SIG-M5 (cell line): ENCODE results near the gene RPS6KA5.
"Not testable (repeated sequence)": the region's sequence is repeated elsewhere in the genome, so short reads cannot be mapped to it uniquely, and the experiment has no call there.

Source experiments
- DNase-seq: peaks from one replicate; lab custom pipeline; 2025; lab: John Stamatoyannopoulos, UW

The RPS6KA5 gene

GRCh38 chr14:90985601-90986242, 74.7 kb downstream of the RPS6KA5 start:
- no peak for DNase-seq

GRCh38 chr14:90983560-90983959, 76.9 kb downstream of the RPS6KA5 start:
- DNase-seq = no peak

GRCh38 chr14:90981636-90982035, 78.8 kb downstream of the RPS6KA5 start:
- DNase-seq = no peak

GRCh38 chr14:90980636-90981035, 79.8 kb downstream of the RPS6KA5 start:
- not testable (repeated sequence) for DNase-seq

- DNase-seq = no peak
Observed at GRCh38 chr14:90979515-90979914, 80.9 kb downstream of the RPS6KA5 start.

DNA sequence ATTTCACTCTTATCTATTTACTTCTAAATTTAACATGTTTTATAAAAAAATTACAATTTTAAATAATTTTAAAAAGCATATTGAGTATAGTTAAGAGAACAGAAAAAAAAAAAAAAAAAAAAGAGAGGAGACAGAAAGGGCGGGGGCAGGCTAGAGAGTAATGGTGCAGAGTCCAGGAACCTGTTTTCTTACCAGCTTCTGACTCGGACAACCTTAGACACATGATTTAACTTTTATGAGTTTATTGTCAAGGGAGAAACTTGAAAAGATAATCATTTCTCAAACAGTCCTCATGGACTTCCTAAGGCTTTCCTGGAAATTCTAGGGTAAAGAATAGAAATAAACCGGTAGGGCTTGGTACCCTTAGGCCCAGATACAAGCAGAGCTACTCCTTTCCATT, 84.3 kb downstream of the RPS6KA5 start:
- DNase-seq = no peak

GRCh38 chr14:90971687-90972086, 88.8 kb downstream of the RPS6KA5 start:
- DNase-seq = no peak

DNA sequence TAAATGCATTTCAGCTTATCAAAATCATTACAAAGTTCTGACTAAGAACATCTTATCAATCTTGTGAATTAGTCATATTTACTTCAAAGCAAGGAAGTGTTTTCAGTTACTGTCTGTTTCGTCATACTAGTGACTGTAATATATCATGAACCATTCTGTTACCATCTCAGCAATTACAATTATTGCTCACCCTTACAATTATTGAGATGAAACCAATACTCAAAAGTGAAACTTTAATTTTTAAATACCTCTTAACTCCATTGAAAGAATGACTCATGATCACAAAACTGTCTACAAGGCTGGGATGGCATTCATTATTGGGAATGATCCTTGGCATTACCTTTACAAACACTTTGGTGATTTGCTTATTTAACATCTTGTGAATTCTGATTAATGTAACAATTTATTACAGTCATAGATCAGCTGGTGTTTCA, 90.3 kb downstream of the RPS6KA5 start:
- no peak for DNase-seq

- peak; percentile 24 for DNase-seq
Observed at GRCh38 chr14:90969531-90970166, 90.8 kb downstream of the RPS6KA5 start.

DNA sequence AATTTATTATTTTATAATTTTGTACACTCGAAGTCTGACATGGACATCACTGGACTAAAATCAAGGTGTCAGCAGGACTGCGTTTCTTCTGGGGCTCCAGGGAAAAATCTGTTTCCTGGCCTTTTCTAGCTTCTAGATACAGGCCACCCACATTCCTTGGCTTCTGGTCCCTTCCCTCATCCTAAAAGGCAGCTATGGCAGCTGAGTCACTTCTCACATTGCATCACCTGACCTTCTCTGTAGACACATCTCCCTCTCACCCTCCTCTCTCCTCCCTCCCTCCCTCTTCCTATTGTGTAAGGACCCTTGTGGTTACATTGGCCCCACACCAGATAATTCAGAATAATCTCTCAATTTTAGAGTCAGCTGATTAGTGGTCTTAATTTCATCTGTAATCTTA, 92.4 kb downstream of the RPS6KA5 start:
- DNase-seq = no peak

DNA sequence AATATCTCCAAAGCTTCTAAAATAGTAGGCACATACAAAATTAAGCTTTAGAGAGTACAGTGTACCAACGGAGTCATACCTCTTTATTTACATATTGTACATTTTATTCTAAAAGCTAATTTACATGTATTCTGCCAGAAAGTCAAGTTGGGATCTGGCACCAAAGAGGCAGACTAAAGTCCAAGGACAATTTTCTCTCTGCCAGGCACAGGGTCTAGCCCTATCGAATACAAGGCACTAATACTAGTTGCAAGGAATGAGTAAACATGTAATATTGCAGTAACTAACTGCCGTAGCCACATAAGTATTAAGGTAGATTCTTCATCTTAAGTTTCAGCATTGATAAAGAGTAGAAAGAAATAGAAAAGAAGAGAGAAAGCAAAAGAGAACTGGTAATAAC, 93.9 kb downstream of the RPS6KA5 start:
- DNase-seq = no peak

DNA sequence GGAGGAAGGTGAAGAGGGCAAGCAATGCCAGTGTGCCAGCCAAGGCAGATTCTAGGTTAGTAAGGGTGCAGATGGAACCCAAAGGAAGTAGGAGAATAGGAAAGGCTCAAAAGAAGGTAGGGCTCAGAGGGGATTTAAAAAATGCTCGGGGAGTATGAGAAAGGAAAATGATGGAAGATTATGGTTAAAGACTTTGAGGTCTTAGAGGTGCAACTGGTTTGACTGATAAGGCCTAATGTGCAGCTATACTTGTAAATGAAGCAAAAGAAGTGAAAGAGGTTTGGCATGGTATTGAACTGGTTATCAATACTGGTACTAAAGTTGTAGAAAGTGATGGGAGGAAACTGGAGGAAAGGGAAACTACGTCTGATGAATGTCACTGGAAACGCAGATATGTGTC, 94.7 kb downstream of the RPS6KA5 start:
- no peak for DNase-seq

DNA sequence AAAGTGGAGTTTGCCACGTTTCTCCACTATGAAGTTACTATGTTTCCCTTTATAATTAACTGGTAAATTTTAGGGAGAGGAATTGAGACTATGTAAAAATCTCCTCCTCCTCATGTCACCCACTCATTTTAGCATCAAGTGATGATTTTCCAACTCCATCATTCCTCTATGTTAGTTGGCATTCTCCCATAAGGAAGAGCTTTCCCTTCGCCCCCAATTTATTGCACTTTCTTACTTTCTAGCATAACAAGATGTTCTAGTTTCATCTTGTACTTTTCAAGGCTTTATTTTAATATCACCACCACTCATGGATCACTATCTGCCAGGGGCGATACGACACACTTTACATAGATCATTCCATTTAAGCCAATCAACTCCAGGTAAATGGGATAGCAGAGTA, 97.1 kb downstream of the RPS6KA5 start:
- DNase-seq = no peak

- no peak for DNase-seq
Observed at GRCh38 chr14:90962505-90963109, 97.8 kb downstream of the RPS6KA5 start.

DNA sequence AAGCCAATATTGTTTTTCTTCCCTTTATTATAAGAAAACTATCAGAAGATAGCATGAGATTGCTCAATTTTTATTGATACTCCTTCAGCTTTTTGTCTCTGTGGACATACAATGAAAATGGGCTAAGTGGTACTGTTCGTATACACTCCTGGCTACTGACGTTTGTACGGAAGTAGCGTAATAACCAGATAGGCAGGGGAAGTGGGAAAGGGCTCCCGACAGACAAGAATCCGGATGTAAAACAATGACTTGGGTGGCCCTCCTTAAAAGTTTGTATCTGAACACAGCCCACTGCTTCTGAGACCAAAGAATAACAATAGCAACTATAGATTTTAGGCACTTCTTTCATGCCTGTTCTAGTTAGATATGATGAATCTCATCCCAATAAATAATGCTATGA, 99.6 kb downstream of the RPS6KA5 start:
- DNase-seq = no peak

- no peak for DNase-seq
Observed at GRCh38 chr14:90959344-90959743, 101.1 kb downstream of the RPS6KA5 start.

DNA sequence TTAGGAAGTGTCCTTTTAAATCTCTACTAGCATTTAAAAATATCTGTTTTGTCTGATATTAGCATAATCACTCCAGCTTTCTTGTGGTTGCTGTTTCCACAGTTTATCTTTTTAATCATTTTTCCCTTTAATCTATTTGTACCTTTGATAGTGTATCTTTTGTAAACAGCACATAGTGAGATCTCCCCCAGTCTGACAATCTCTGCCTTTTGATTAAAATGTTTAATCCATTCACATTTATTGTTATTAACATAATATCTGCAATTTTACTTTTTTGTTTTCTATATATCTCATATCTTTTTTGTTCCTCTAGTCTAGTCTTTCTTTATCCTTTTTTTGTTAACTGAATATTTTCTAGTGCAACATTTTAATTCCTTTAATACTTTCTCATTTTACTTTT, 104.2 kb downstream of the RPS6KA5 start:
- DNase-seq = no peak

GRCh38 chr14:90953643-90954042, 106.8 kb downstream of the RPS6KA5 start:
- DNase-seq = not testable (repeated sequence)

GRCh38 chr14:90943367-90943766, 117.1 kb downstream of the RPS6KA5 start:
- DNase-seq = no peak

DNA sequence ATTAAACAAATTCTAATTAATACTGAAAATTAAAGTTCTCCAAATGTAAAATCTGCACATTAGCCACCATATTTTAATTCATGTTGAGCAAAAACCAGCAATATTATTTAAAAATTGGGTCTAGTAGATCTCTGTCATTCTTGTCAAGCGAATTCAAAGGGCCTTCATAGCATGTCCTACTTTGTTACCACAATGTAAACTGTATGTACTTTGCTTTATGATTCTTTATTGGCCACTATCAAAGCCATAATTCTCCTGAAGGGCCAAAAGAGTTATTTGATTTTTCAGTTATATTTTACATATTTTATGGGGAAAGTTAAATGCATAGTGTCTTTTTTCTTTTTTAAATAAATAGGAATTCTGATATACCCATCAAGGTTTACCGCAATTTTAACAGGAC, 117.9 kb downstream of the RPS6KA5 start:
- DNase-seq = no peak

- DNase-seq = no peak
Observed at GRCh38 chr14:90941706-90942105, 118.7 kb downstream of the RPS6KA5 start.

DNA sequence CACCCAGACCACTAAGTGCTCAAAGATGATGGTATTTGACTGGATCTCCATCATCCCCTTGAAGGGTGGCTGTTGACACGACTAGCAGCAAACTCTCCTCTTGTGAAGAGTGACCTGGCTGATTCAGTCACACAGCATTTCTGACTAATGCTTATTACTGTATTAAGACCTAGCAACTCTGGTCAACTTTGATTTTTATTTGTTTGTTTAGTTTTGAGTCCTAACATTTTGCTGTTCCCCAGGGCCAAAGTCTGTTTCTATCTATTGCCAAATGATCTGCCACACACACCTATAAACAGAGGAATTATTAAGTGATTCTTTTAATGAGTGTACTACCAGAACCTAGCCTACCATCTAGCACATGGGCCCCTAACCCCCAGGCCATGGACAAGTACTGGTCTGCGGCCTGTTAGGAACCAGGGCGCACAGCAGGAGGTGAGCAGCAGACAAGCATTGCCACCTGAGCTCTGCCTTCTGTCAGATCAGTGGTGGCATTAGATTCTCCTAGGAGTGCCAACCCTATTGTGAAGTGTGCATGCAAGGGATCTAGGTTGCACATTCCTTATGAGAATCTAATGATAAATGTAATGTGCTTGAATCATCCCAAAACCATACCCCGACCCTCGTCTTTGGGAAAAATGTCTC, 120.0 kb downstream of the RPS6KA5 start:
- no peak for DNase-seq

GRCh38 chr14:90939252-90939795, 121.1 kb downstream of the RPS6KA5 start:
- not testable (repeated sequence) for DNase-seq
